SK-N-MC (cell line): ENCODE results near the gene FSCN2.

ENCODE experiments used
- DNase-seq: peaks from one replicate; pipeline ENCODE4 v3.0.0-alpha.2; 2011; ENCODE audit warnings: low read depth, low spot score
- H3K27ac ChIP-seq: fragments of 200-600 bp; sonication (generic); 2 replicates; pipeline ENCODE4 v1.5.1; 2016; ENCODE audit warnings: mixed run types
- H3K36me3 ChIP-seq: fragments of 200-600 bp; sonication (generic); 2 replicates; pipeline ENCODE4 v1.6.1; 2017; ENCODE audit warnings: antibody characterized with exemption, low read length, mixed read lengths; ENCODE audit not compliant: insufficient read depth
- H3K4me3 ChIP-seq: fragments of 200-600 bp; sonication (generic); 2 replicates; pipeline ENCODE4 v1.5.1; 2016
- H3K9ac ChIP-seq: fragments of 200-600 bp; sonication (generic); 2 replicates; pipeline ENCODE4 v1.8.0; 2017; ENCODE audit warnings: mixed run types, mixed read lengths; ENCODE audit not compliant: insufficient read length
- H3K9me3 ChIP-seq: fragments of 200-600 bp; sonication (generic); 2 replicates; pipeline ENCODE4 v1.6.1; 2017; ENCODE audit warnings: low read depth, mild to moderate bottlenecking, antibody characterized with exemption, low read length, moderate library complexity, mixed read lengths
- EZH2 ChIP-seq: fragments of 200-600 bp; sonication (generic); IDR thresholded peaks from one replicate; pipeline ENCODE4 v1.6.1; 2017; ENCODE audit warnings: antibody characterized with exemption
- FOXP2 ChIP-seq: optimal IDR thresholded peaks from 2 replicates; pipeline ENCODE3; 2011; ENCODE audit warnings: mild to moderate bottlenecking, moderate library complexity; ENCODE audit not compliant: insufficient read depth; ENCODE audit errors: extremely low read length, control extremely low read depth
- POLR2AphosphoS5 ChIP-seq: IDR thresholded peaks from 2 replicates; pipeline ENCODE4 v1.6.1; 2012; ENCODE audit warnings: mild to moderate bottlenecking, low read depth, low read length, borderline replicate concordance

The FSCN2 gene

GRCh38 chr17:81539571-81539900 is 11.4 kb downstream of the FSCN2 start:
- H3K27ac ChIP-seq: no peak overlapping the region

GRCh38 chr17:81539961-81540675 is 11.9 kb downstream of the FSCN2 start:
- Histone ChIP-seq H3K9ac (no peak overlapping the region), H3K36me3 (peaks cover 4% of the 10 kb centered on the region; the same call in 1 of the 2 replicates), H3K9me3 (no peaks in the 10 kb centered on the region), H3K27ac (no peak overlapping the region), H3K4me3 (no peak overlapping the region)
- DNase-seq: no peak
- no peak for TF ChIP-seq POLR2AphosphoS5
- TF ChIP-seq EZH2: no peak
- no peak for TF ChIP-seq FOXP2

More at GRCh38 chr17:81539571-81539900, 11.4 kb downstream of the FSCN2 start:
- Histone ChIP-seq H3K36me3 (peaks cover 3% of the 10 kb centered on the region; the same call in 1 of the 2 replicates), H3K4me3 (no peak overlapping the region), H3K9me3 (no peaks in the 10 kb centered on the region), H3K9ac (no peak overlapping the region)
- TF ChIP-seq FOXP2 (no peak), EZH2 (no peak), POLR2AphosphoS5 (no peak)
- DNase-seq: no peak

DNA sequence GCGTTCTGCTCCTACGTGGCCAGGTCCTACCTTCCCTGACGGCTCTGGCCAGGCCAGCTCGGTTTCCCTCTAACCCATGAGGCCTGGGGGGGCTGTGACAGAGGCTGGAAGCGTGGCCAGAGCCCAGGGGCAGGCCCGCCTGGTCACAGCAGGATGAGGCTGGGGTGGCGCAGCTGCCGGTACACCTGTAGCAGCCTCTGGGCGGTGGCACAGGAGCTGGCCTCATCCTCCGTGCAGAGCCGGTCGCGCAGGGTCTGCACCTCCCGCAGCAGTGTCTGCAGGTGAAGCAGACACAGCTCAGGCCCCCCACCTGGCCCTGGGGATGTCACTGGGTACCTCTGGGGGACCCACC is 12.5 kb downstream of the FSCN2 start:
- TF ChIP-seq FOXP2 (no peak), EZH2 (no peak), POLR2AphosphoS5 (no peak)
- H3K27ac ChIP-seq: no peak overlapping the region
- H3K36me3 ChIP-seq: peaks cover 8% of the 10 kb centered on the region; the same call in 1 of the 2 replicates
- no peaks in the 10 kb centered on the region for H3K9me3 ChIP-seq
- H3K4me3 ChIP-seq: no peak overlapping the region
- H3K9ac ChIP-seq: no peak overlapping the region
- no peak for DNase-seq

GRCh38 chr17:81541123-81541522 is 12.9 kb downstream of the FSCN2 start:
- Histone ChIP-seq H3K36me3 (peaks cover 8% of the 10 kb centered on the region; the same call in 1 of the 2 replicates), H3K27ac (no peak overlapping the region), H3K9ac (no peak overlapping the region), H3K9me3 (no peaks in the 10 kb centered on the region), H3K4me3 (no peak overlapping the region)
- no peak for DNase-seq
- no peak for TF ChIP-seq POLR2AphosphoS5
- no peak for TF ChIP-seq EZH2
- no peak for TF ChIP-seq FOXP2

DNA sequence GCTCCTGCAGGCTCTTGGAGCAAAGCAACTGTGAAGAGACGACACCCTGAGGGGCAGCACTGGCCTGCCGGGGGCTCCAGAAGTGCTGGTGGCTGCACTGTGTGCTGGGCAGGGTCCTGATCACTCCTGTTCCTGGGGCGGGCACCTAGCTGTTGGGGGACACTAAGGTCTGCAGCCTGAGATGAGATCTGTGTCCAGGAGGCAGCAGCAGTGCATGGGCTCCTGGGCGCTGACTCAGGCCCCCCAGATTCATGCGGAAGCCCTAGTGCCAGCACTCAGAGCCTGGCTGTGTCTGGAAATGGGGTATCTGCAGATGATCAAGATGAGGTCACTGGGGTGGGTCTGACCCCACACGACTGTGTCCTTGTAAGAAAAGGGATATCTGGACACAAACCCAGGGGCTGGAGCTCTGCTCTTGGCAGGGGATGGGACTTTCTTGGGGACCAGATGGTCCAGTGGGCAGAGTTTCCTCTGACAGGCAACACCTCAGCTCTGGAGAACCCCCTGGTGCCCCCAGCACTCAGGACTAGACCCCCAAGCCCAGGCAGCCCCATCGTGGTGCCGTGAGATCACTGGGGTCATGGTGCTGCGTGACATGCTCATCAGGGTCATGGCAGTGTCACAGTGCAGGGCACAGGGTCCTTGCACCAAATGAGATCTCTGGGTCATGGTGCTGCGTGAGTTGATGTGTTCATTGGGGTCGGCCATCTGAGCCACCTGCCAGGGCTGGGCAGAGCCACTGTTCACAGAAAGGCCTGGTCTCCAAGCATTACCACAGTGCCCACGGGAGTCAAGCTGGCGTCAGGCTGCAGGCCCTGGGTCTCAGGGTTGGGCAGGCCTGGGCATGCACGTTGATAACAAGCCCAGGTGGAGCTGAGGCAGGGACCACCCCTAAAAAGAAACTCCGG is 14.5 kb downstream of the FSCN2 start:
- Histone ChIP-seq H3K4me3 (no peak overlapping the region), H3K36me3 (peaks cover 20% of the 10 kb centered on the region; the same call in 1 of the 2 replicates), H3K9ac (no peak overlapping the region), H3K9me3 (no peaks in the 10 kb centered on the region), H3K27ac (no peak overlapping the region)
- TF ChIP-seq EZH2 (no peak), POLR2AphosphoS5 (no peak), FOXP2 (no peak)
- DNase-seq: no peak

GRCh38 chr17:81543339-81543675 is 15.1 kb downstream of the FSCN2 start:
- H3K36me3 ChIP-seq: peaks cover 20% of the 10 kb centered on the region; the same call in 1 of the 2 replicates
- no peak for DNase-seq
- no peak overlapping the region for H3K27ac ChIP-seq
- TF ChIP-seq FOXP2 (no peak), POLR2AphosphoS5 (no peak), EZH2 (no peak)
- no peaks in the 10 kb centered on the region for H3K9me3 ChIP-seq
- H3K4me3 ChIP-seq: no peak overlapping the region
- no peak overlapping the region for H3K9ac ChIP-seq

GRCh38 chr17:81543756-81544155 is 15.6 kb downstream of the FSCN2 start:
- DNase-seq: no peak
- no peak overlapping the region for H3K9ac ChIP-seq
- no peaks in the 10 kb centered on the region for H3K9me3 ChIP-seq
- H3K36me3 ChIP-seq: peaks cover 20% of the 10 kb centered on the region; the same call in 1 of the 2 replicates
- no peak for TF ChIP-seq FOXP2
- TF ChIP-seq EZH2: no peak
- TF ChIP-seq POLR2AphosphoS5: no peak
- no peak overlapping the region for H3K27ac ChIP-seq
- no peak overlapping the region for H3K4me3 ChIP-seq

- no peak for DNase-seq
- H3K27ac ChIP-seq: no peak overlapping the region
- TF ChIP-seq EZH2: no peak
- no peaks in the 10 kb centered on the region for H3K9me3 ChIP-seq
- H3K4me3 ChIP-seq: no peak overlapping the region
- H3K36me3 ChIP-seq: peaks cover 25% of the 10 kb centered on the region; the same call in 1 of the 2 replicates
- H3K9ac ChIP-seq: no peak overlapping the region
These were observed 16.3 kb downstream of the FSCN2 start for GRCh38 chr17:81544281-81544974.
